Endothelial cell of umbilical vein (primary cell): Measurements from ENCODE around the gene TPK1. TPM values are rescaled to one million over a fixed set of nuclear protein-coding genes. Genes with fewer than 3 reads are reported as not detected.

ENCODE experiments used
- BruUV-seq: library from RNA; stranded (reverse); fragments of 400-500 nt; replicated peaks from 2 replicates; lab custom pipeline; 2021; lab: Mats Ljungman, UMichigan
- CTCF ChIA-PET: fragments of 300-600, 350-600 bp; sonication (Branson Sonifier 250); formaldehyde crosslinking; loops from one replicate; lab custom pipeline; 2021; ENCODE audit warnings: antibody characterized with exemption, inconsistent platforms; lab: Charles Lee
- POLR2A ChIA-PET: fragments of 300-600, 350-600 bp; sonication (Branson Sonifier 250); formaldehyde crosslinking; loops from one replicate; lab custom pipeline; 2021; ENCODE audit warnings: antibody characterized with exemption, inconsistent platforms; lab: Charles Lee
- DNase-seq: peaks from one replicate; pipeline ENCODE4 v3.0.0-alpha.2; 2011; ENCODE audit warnings: low read depth, low spot score
- FAIRE-seq: peaks from 2 replicates; lab custom pipeline; 2011; peaks lifted over from hg19 to GRCh38; lab: Jason Lieb, UNC
- H2AFZ ChIP-seq: 2 replicates; pipeline ENCODE4 v1.6.0; 2012; ENCODE audit warnings: low read depth, low read length, control low read depth, inconsistent platforms
- H3K27ac ChIP-seq: 2 replicates; pipeline ENCODE4 v1.5.1; 2011; ENCODE audit warnings: low read depth, mild to moderate bottlenecking, control low read depth, low read length, moderate library complexity; ENCODE audit not compliant: insufficient read depth
- H3K27me3 ChIP-seq, 2 experiments: 2 replicates each; pipeline versions ENCODE4 v1.6.0 to v1.6.1; 2011; ENCODE audit warnings: low read length in 2 of 2, mixed read lengths in 1 of 2; ENCODE audit not compliant: control insufficient read depth in 2 of 2, insufficient read depth in 2 of 2
- H3K36me3 ChIP-seq, 2 experiments: 2 replicates in 1 of 2; 3 replicates in 1 of 2; pipeline ENCODE4 v1.5.1; 2011; ENCODE audit warnings: low read length in 2 of 2, mild to moderate bottlenecking in 1 of 2, moderate library complexity in 1 of 2; ENCODE audit not compliant: control insufficient read depth in 2 of 2, insufficient read depth in 2 of 2; ENCODE audit errors: extremely low read depth in 1 of 2
- H3K4me1 ChIP-seq: 3 replicates; pipeline ENCODE4 v1.5.1; 2011; ENCODE audit warnings: mild to moderate bottlenecking, low read length; ENCODE audit not compliant: control insufficient read depth, insufficient read depth; ENCODE audit errors: extremely low read depth
- H3K4me2 ChIP-seq: 2 replicates; pipeline ENCODE4 v1.6.1; 2011; ENCODE audit warnings: low read length, control low read depth, mixed read lengths; ENCODE audit not compliant: insufficient read depth
- H3K4me3 ChIP-seq, 3 experiments: fragments of 200-600 bp in 1 of 3; sonication (generic), shearing (Covaris generic) in 1 of 3; replicated peaks in 1 of 3; 2 replicates each; pipeline ENCODE4 v1.5.1; 2011 to 2016; ENCODE audit warnings: control low read depth in 3 of 3, low read length in 3 of 3, mild to moderate bottlenecking in 2 of 3, inconsistent platforms in 1 of 3, low read depth in 1 of 3, moderate library complexity in 1 of 3; ENCODE audit not compliant: insufficient read depth in 1 of 3
- H3K79me2 ChIP-seq: 2 replicates; pipeline ENCODE4 v1.6.0; 2012; ENCODE audit warnings: low read length, inconsistent platforms; ENCODE audit not compliant: control insufficient read depth, insufficient read depth
- H3K9ac ChIP-seq: replicated peaks from 2 replicates; pipeline ENCODE3; 2011; ENCODE audit warnings: low read length, control low read depth; ENCODE audit not compliant: insufficient read depth; ENCODE audit errors: extremely low read depth
- H3K9me1 ChIP-seq: replicated peaks from 3 replicates; pipeline ENCODE4 v1.6.0; 2011; ENCODE audit warnings: mild to moderate bottlenecking, low read length; ENCODE audit not compliant: control insufficient read depth, insufficient read depth; ENCODE audit errors: extremely low read depth
- H3K9me3 ChIP-seq: replicated peaks from 2 replicates; pipeline ENCODE4 v1.5.1; 2012; ENCODE audit warnings: low read length, inconsistent platforms; ENCODE audit not compliant: control insufficient read depth, insufficient read depth
- H4K20me1 ChIP-seq: replicated peaks from 2 replicates; pipeline ENCODE3; 2011; ENCODE audit warnings: mild to moderate bottlenecking, low read length; ENCODE audit not compliant: control insufficient read depth, insufficient read depth; ENCODE audit errors: extremely low read depth
- CTCF ChIP-seq, 2 donors: IDR thresholded peaks; 1 replicate in 1 of 2; 2 replicates in 1 of 2; pipeline ENCODE4 v1.5.1; 2011; ENCODE audit warnings: low read length in 2 of 2, mild to moderate bottlenecking in 2 of 2, moderate library complexity in 2 of 2, control low read depth in 1 of 2, inconsistent platforms in 1 of 2, low read depth in 1 of 2; ENCODE audit not compliant: insufficient read depth in 1 of 2; ENCODE audit errors: extremely low read depth in 1 of 2
- EZH2 ChIP-seq: IDR thresholded peaks from 2 replicates; pipeline ENCODE4 v1.6.1; 2012; ENCODE audit warnings: borderline replicate concordance, low read depth, mild to moderate bottlenecking, moderate library complexity, low read length, inconsistent platforms; ENCODE audit not compliant: severe bottlenecking
- FOS ChIP-seq: IDR thresholded peaks from 2 replicates; pipeline ENCODE4 v1.6.1; 2011; ENCODE audit warnings: mild to moderate bottlenecking, low read length, moderate library complexity, borderline replicate concordance; ENCODE audit not compliant: insufficient read depth
- GATA2 ChIP-seq: IDR thresholded peaks from 2 replicates; pipeline ENCODE4 v1.7.0; 2011; ENCODE audit warnings: low read depth, mild to moderate bottlenecking, moderate library complexity, mixed read lengths, low read length; ENCODE audit not compliant: insufficient read length, insufficient read depth
- JUN ChIP-seq: IDR thresholded peaks from 2 replicates; pipeline ENCODE4 v1.6.1; 2011; ENCODE audit warnings: borderline replicate concordance, low read depth; ENCODE audit not compliant: insufficient read length, insufficient read depth
- MAX ChIP-seq: IDR thresholded peaks from 2 replicates; pipeline ENCODE4 v1.6.1; 2011; ENCODE audit not compliant: insufficient read depth, insufficient read length
- MYC ChIP-seq: IDR thresholded peaks from one replicate; pipeline ENCODE4 v1.6.1; 2011; ENCODE audit warnings: mild to moderate bottlenecking, low read depth, low read length
- POLR2A ChIP-seq: IDR thresholded peaks from 2 replicates; pipeline ENCODE4 v1.6.1; 2012; ENCODE audit warnings: low read depth, mild to moderate bottlenecking, control low read depth, low read length
- POLR2AphosphoS5 ChIP-seq: IDR thresholded peaks from 2 replicates; pipeline ENCODE4 v1.6.1; 2012; ENCODE audit warnings: low read depth, mild to moderate bottlenecking, control low read depth, low read length, moderate library complexity; ENCODE audit not compliant: insufficient read depth
- dilution Hi-C: fragments of 300-500 bp; cut with MboI; formaldehyde crosslinking; loops from one replicate; pipeline ENCODE4 v1.15.0; 2019; ENCODE audit warnings: low sequenced_read_pairs; ENCODE audit not compliant: extremely low pct_ligation_motif_present
- intact Hi-C: fragments of 100-400 bp; cut with micrococcal nuclease; formaldehyde crosslinking; loops from one replicate; pipeline ENCODE4 v1.10.0; 2022
- polyA plus RNA-seq, 4 experiments: library from polyadenylated mRNA; depleted of rRNA in 3 of 4; stranded (reverse) in 3 of 4; unstranded in 1 of 4; fragments of >200 nt; gene quantifications; 2 replicates each; pipeline versions ENCODE4 v1.2.1 to v1.2.3, GENCODE V29; 2011 to 2012; ENCODE audit warnings: missing spikeins in 1 of 4
- total RNA-seq: library from RNA; stranded (reverse); gene quantifications from 2 replicates; pipeline ENCODE4 v1.2.3, GENCODE V29; 2021

TPK1 gene
- total and polyA plus RNA-seq, 2 donors (not counting 3 experiments of a cell fraction or from before 2014, with no cell fraction given): 7.5 to 9.3 TPM

GRCh38 chr7:144818511-144818910, 17.3 kb downstream of the TPK1 start:
- H3K27ac ChIP-seq: no peak overlapping the region
- CTCF ChIA-PET: no interaction called here
- H3K4me2 ChIP-seq: no peak overlapping the region
- no peak overlapping the region for H2AFZ ChIP-seq
- H3K79me2 ChIP-seq: no peaks in the 10 kb centered on the region
- peak; percentile 46 for DNase-seq
- H3K4me3 ChIP-seq: no peak overlapping the region
- no peak for FAIRE-seq
- POLR2A ChIA-PET: no interaction called here
- no peak overlapping the region for H3K9ac ChIP-seq
- no peaks in the 10 kb centered on the region for H4K20me1 ChIP-seq
- TF ChIP-seq FOS (no peak), POLR2AphosphoS5 (no peak), GATA2 (no peak), MYC (no peak), CTCF (IDR thresholded peaks at IDR 0.05; ENCODE audit: extremely low read depth in 1 of 2, insufficient read depth in 1 of 2, low read depth in 1 of 2, low read length in 2 of 2) (no peak), EZH2 (no peak), MAX (no peak), JUN (no peak), POLR2A (no peak)
- intact Hi-C loops: no loop called here
- H3K9me1 ChIP-seq: peaks cover 2% of the 10 kb centered on the region
- H3K36me3 ChIP-seq: no peaks in the 10 kb centered on the region
- peaks cover under 1% of the 10 kb centered on the region for H3K4me1 ChIP-seq
- no peaks in the 10 kb centered on the region for H3K27me3 ChIP-seq
- no TSS peak for BruUV-seq
- H3K9me3 ChIP-seq: no peaks in the 10 kb centered on the region
- dilution Hi-C loops: no loop called here
